Retinal pigment epithelial cell (primary cell): ENCODE results near the gene CARD8.
A peak's percentile ranks its signal among the peaks of the same experiment; 100 is the strongest.
"Not testable (repeated sequence)": the region's sequence is repeated elsewhere in the genome, so short reads cannot be mapped to it uniquely, and the experiment has no call there.

Experiments
- DNase-seq: peaks from one replicate; pipeline ENCODE4 v3.0.0-alpha.2; 2010; ENCODE audit warnings: low read depth
- H3K4me3 ChIP-seq: 2 replicates; pipeline ENCODE4 v1.5.1; 2011; ENCODE audit warnings: mild to moderate bottlenecking, low read length, control low read depth, moderate library complexity
- CTCF ChIP-seq: conservative IDR thresholded peaks from 2 replicates; pipeline ENCODE4 v1.5.1; 2011; ENCODE audit warnings: low read depth, low read length, control low read depth, inconsistent platforms

Gene CARD8

GRCh38 chr19:48296963-48297734, 41.4 kb upstream of the CARD8 start:
- TF ChIP-seq CTCF: no peak
- DNase-seq: no peak
- no peak overlapping the region for H3K4me3 ChIP-seq

- no peak overlapping the region for H3K4me3 ChIP-seq
- no peak for TF ChIP-seq CTCF
- no peak for DNase-seq
Measured at GRCh38 chr19:48295458-48295857, 39.7 kb upstream of the CARD8 start.

GRCh38 chr19:48292798-48293197, 37.1 kb upstream of the CARD8 start:
- no peak for DNase-seq
- no peak for TF ChIP-seq CTCF
- no peak overlapping the region for H3K4me3 ChIP-seq

GRCh38 chr19:48291489-48291815, 35.7 kb upstream of the CARD8 start:
- not testable (repeated sequence) for DNase-seq, H3K4me3 ChIP-seq

- DNase-seq: no peak
- peak; percentile 98 for TF ChIP-seq CTCF
Measured at GRCh38 chr19:48290771-48291488, 35.2 kb upstream of the CARD8 start.

GRCh38 chr19:48290401-48290770, 34.7 kb upstream of the CARD8 start:
- TF ChIP-seq CTCF: peak; percentile 46
- DNase-seq: no peak
- H3K4me3 ChIP-seq: peak overlapping the region; percentile 56

More at GRCh38 chr19:48290771-48291488, 35.2 kb upstream of the CARD8 start:
- H3K4me3 ChIP-seq: peak overlapping the region; percentile 56

- no peak overlapping the region for H3K4me3 ChIP-seq
- no peak for DNase-seq
- no peak for TF ChIP-seq CTCF
Measured at GRCh38 chr19:48287748-48288147, 32.0 kb upstream of the CARD8 start.
